ENCODE data around the gene RNF31. TPM values are rescaled to one million over a fixed set of nuclear protein-coding genes. Genes with fewer than 3 reads are reported as not detected.

The RNF31 gene
- 28.5 and 44.6 TPM in 2 replicates for total RNA-seq

GRCh38 chr14:24146978-24147760 lies at the start of gene RNF31:
Gene RNF31 (plus strand): TSS chr14:24147498. CDS start chr14:24147699, 201 bp downstream.

GRCh38 chr14:24114532-24115421 lies 32.5 kb upstream of the RNF31 start, which contains the start of the genes DCAF11 and NRL:
Gene DCAF11 (plus strand): TSS chr14:24114777. CDS start chr14:24115595, 818 bp downstream.
Gene NRL (minus strand): TSS chr14:24114949. CDS start chr14:24082848, 32,101 bp downstream.

GRCh38 chr14:24130380-24130716 lies 16.9 kb upstream of the RNF31 start, which contains the start of gene FITM1:
Gene FITM1 (plus strand): TSS chr14:24130659. CDS start chr14:24131564, 905 bp downstream.

GRCh38 chr14:24135834-24136683 lies 11.2 kb upstream of the RNF31 start, which contains the start of gene PSME1:
Gene PSME1 (plus strand): TSS chr14:24136194. CDS start chr14:24136263, 69 bp downstream.

GRCh38 chr14:24141097-24141880 lies 6.0 kb upstream of the RNF31 start, which contains the start of gene EMC9:
Gene EMC9 (minus strand): TSS chr14:24141591. CDS start chr14:24141304, 287 bp downstream.

GRCh38 chr14:24146453-24146977 lies 783 bp upstream of the RNF31 start, which contains the start of gene PSME2:
Gene PSME2 (minus strand): TSS chr14:24146610. CDS start chr14:24146581, 29 bp downstream.

GRCh38 chr14:24160850-24161804 lies 13.8 kb downstream of the RNF31 start, which contains the start of gene IRF9:
Gene IRF9 (plus strand): TSS chr14:24161265. CDS start chr14:24162145, 880 bp downstream.

GRCh38 chr14:24171422-24172260 lies 24.3 kb downstream of the RNF31 start, which contains the start of gene REC8:
Gene REC8 (plus strand): TSS chr14:24172080. CDS start chr14:24172553, 473 bp downstream.

GRCh38 chr14:24188251-24189058 lies 41.2 kb downstream of the RNF31 start, which contains the start of gene IPO4:
Gene IPO4 (minus strand): TSS chr14:24188816. CDS start chr14:24188787, 29 bp downstream.

GRCh38 chr14:24195186-24196070 lies 48.1 kb downstream of the RNF31 start, which contains the start of gene TM9SF1:
Gene TM9SF1 (minus strand): TSS chr14:24195441. CDS start chr14:24195019, 422 bp downstream.

Other genes with a start within 250 kb of the RNF31 start
- 24.7 and 32.4 TPM in 2 replicates for gene DHRS4, start 193.7 kb upstream of the RNF31 start, total RNA-seq
- gene DHRS4L2, start 158.6 kb upstream of the RNF31 start, total RNA-seq, result 6.7 and 8.3 TPM in 2 replicates
- 0.05 TPM in 1 of 2 replicates, not detected in the other for gene CARMIL3, start 95.5 kb upstream of the RNF31 start, total RNA-seq
- not detected in 2 replicates for gene CPNE6, start 75.9 kb upstream of the RNF31 start, total RNA-seq
- 26.7 TPM in 2 replicates for gene PCK2, start 53.2 kb upstream of the RNF31 start, total RNA-seq
- gene DCAF11, start 32.7 kb upstream of the RNF31 start, total RNA-seq, result 48.4 and 54.9 TPM in 2 replicates
- 0.30 and 0.69 TPM in 2 replicates for gene NRL, start 32.5 kb upstream of the RNF31 start, total RNA-seq
- not detected in 2 replicates for gene FITM1, start 16.8 kb upstream of the RNF31 start, total RNA-seq
- 81.2 and 85.5 TPM in 2 replicates for gene PSME1, start 11.3 kb upstream of the RNF31 start, total RNA-seq
- gene EMC9, start 5.9 kb upstream of the RNF31 start, total RNA-seq, result 10.4 and 16.6 TPM in 2 replicates
- 63.5 and 65.1 TPM in 2 replicates for gene PSME2, start 888 bp upstream of the RNF31 start, total RNA-seq
- gene IRF9, start 13.8 kb downstream of the RNF31 start, total RNA-seq, result 30.5 and 42.5 TPM in 2 replicates
- gene REC8, start 24.6 kb downstream of the RNF31 start, total RNA-seq, result 1.2 and 1.7 TPM in 2 replicates
- 36.2 and 52.9 TPM in 2 replicates for gene IPO4, start 41.3 kb downstream of the RNF31 start, total RNA-seq
- 90.6 and 92.9 TPM in 2 replicates for gene TM9SF1, start 47.9 kb downstream of the RNF31 start, total RNA-seq
- 0.14 and 0.30 TPM in 2 replicates for gene TSSK4, start 58.2 kb downstream of the RNF31 start, total RNA-seq
- gene CHMP4A, start 66.0 kb downstream of the RNF31 start, total RNA-seq, result 26.1 and 33.1 TPM in 2 replicates
- gene MDP1, start 68.6 kb downstream of the RNF31 start, total RNA-seq, result 7.9 and 20.5 TPM in 2 replicates
- 158 and 162 TPM in 2 replicates for gene NEDD8, start 84.9 kb downstream of the RNF31 start, total RNA-seq
- 66.8 and 89.7 TPM in 2 replicates for gene GMPR2, start 85.4 kb downstream of the RNF31 start, total RNA-seq
- 45.1 and 49.5 TPM in 2 replicates for gene TINF2, start 95.1 kb downstream of the RNF31 start, total RNA-seq
- 0.74 and 2.1 TPM in 2 replicates for gene TGM1, start 115.7 kb downstream of the RNF31 start, total RNA-seq
- gene RABGGTA, start 124.1 kb downstream of the RNF31 start, total RNA-seq, result 29.7 and 35.2 TPM in 2 replicates
- 14.9 and 23.2 TPM in 2 replicates for gene DHRS1, start 152.3 kb downstream of the RNF31 start, total RNA-seq
- 19.6 and 23.9 TPM in 2 replicates for gene NOP9, start 152.4 kb downstream of the RNF31 start, total RNA-seq
- gene CIDEB, start 160.5 kb downstream of the RNF31 start, total RNA-seq, result 0.59 and 0.69 TPM in 2 replicates
- 2.1 and 3.5 TPM in 2 replicates for gene LTB4R2, start 162.6 kb downstream of the RNF31 start, total RNA-seq
- 0.59 and 0.78 TPM in 2 replicates for gene LTB4R, start 164.0 kb downstream of the RNF31 start, total RNA-seq
- 0.59 and 0.97 TPM in 2 replicates for gene ADCY4, start 187.6 kb downstream of the RNF31 start, total RNA-seq
- gene RIPK3, start 192.5 kb downstream of the RNF31 start, total RNA-seq, result not detected in 2 replicates
- gene NFATC4, start 220.7 kb downstream of the RNF31 start, total RNA-seq, result 29.7 and 36.8 TPM in 2 replicates